ENCODE results near the gene ULBP1.
"Not testable (repeated sequence)": the region's sequence is repeated elsewhere in the genome, so short reads cannot be mapped to it uniquely, and the experiment has no call there.

Gene ULBP1

GRCh38 chr6:149953390-149953789, 10.4 kb upstream of the ULBP1 start:
- not testable (repeated sequence) for DNase-seq (ENCODE audit: low read depth in 2 of 2)

- DNase-seq (ENCODE audit: low read depth in 2 of 2), result not testable (repeated sequence)
Measured at GRCh38 chr6:149953934-149954327, 9.8 kb upstream of the ULBP1 start.

GRCh38 chr6:149954328-149954983, 9.3 kb upstream of the ULBP1 start:
- not testable (repeated sequence) for DNase-seq (ENCODE audit: low read depth in 2 of 2)

DNA sequence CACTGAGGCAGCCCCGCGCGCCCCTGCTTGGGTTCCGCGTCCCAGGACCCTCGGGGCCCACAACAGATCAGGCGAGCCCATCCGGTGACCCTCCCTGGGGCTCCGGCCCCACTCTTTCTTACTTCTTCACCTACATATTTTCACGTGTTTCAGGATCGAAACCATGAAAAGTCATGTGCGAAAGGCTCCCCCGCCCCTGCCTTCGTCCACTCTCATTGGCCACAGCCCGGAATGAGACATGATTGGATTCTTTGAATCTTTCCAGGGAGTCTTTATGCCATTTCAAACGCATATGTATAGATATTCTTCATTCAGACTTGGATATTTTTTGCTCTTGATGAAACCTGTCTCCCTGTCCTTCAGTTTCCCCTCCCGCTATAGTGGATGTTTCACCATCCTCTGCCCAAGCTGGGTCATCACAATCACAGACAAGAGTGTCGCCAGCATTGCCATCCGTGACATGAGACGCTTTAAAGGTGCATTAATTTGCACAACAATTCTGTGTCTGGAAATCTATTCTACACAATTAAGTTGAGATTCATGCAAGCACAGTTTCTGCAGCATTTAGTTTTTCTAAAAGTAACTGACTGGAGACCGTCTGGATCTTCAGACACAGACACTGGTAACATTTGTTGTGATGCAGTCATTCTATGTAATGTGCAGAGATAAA, 8.6 kb upstream of the ULBP1 start:
- not testable (repeated sequence) for DNase-seq (ENCODE audit: low read depth in 2 of 2)

DNA sequence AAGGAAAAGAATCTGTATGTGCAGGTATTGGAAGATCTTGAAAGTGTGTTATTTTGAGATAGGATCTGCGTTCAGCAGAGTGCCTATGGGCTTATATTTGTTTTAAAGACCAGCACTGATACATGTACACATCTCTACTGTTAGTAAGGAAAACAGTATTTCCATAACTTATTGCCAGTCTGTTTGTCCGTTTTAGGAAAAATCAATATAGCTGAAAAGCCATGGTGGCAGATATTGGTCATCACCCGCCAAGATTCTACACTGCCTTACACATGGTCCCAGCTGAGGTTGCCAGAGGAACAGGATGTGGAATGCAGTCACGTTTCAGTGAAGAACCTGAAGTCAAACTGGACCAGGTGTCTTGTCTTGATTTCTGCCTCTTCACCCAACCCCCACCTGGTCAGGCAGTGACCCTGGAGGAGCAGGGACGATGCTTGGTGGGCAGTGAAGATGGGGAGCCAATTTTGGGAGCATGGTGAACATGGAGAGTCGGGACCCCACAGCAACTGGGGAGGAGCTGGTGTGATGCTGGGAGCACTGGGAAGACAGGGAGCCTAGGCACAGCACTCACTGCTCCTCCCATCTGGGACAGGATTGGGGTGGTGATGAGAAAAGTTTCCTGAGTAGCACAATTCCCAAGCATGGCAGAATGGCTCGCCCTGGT, 8.0 kb upstream of the ULBP1 start:
- not testable (repeated sequence) for DNase-seq (ENCODE audit: low read depth in 2 of 2)

- not testable (repeated sequence) for DNase-seq (ENCODE audit: low read depth in 2 of 2)
Measured at GRCh38 chr6:149958124-149958523, 5.6 kb upstream of the ULBP1 start.

DNA sequence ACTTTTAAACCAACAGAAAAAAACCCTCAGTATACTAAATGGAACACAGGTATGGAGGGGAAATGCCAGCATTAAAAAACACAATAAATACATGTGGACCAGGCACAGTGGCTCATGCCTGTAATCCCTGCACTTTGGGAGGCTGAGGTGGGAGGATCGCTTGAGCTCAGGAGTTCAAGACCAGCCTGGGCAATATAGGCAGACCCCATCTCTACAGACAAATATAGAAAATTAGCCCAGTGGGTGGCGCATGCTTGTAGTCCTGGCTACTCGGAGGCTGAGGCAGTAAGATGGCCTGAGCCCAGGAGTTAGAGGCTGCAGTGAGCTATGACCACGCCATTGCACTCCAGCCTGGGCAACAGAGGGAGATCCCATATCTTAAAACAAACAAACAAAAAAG, 3.9 kb upstream of the ULBP1 start:
- not testable (repeated sequence) for DNase-seq (ENCODE audit: low read depth in 2 of 2)

DNA sequence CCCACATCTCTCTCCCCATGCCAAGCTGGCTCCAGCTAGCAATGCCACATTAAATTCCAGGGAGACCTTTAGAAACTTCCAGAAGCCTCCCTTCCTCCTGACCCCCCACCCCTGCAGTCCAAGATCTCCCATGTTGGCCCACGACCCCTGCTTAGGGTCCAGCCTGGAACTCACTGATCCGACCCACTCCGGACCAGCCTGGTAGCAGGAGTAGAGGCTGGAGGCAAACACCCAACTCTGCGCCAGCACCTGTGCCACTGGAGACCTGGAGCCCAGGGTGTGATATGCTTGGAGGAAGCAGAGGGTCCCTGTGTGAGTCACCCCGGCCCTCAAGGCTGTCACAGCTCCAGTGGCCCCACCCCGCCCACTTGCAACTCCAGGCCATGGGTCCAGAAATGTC, 3.3 kb upstream of the ULBP1 start:
- DNase-seq (ENCODE audit: low read depth in 2 of 2), result no peak

DNA sequence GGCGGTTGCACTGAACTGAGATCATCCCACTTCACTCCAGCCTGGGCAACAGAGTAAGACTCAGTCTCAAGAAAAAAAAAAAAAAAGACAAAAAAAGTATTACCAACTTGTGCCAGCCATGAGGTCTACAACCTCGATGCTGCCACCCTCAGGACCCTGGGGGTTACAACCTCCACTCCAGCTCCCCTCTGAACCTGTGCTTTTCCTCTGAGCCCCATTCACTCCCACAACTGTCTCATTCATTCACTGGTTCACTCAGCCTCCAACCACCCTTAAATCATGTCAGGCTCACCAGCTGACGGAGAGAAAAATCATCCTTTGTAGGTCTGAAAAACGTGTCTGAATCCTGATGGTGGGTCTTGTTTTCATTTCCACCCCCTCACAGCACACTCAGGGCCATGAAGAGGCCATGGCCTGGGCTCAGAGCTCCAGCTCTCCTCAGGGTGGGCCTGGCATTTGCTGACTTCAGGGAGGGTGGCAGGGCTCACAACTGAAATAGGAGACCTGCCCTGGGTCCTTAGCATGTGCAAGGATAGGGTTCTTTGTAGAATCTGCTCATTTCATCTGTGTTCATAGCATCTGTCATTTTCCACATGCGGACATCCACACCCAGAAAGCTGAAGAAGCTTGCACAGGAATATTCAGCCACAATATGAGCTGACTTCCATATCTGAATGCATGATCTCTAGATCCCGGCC, 1.9 kb upstream of the ULBP1 start:
- no peak for DNase-seq (ENCODE audit: low read depth in 2 of 2)

GRCh38 chr6:149962461-149963211, 1.1 kb upstream of the ULBP1 start:
- no peak for DNase-seq (ENCODE audit: low read depth in 2 of 2)

DNA sequence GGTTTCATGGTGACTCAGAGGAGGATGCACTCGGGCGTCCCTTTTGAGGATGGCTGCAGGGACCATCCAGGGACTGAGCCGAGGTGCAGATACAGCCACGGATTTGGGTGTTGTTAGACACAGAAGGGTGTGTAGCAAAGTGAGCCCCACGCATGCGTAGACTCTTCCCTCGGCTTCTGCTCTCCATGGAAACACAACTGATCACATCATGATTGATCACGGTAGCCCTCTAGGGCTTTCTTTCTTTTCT, 606 bp upstream of the ULBP1 start:
- peak; percentile 26 to 28 for DNase-seq (ENCODE audit: low read depth in 2 of 2)

DNA sequence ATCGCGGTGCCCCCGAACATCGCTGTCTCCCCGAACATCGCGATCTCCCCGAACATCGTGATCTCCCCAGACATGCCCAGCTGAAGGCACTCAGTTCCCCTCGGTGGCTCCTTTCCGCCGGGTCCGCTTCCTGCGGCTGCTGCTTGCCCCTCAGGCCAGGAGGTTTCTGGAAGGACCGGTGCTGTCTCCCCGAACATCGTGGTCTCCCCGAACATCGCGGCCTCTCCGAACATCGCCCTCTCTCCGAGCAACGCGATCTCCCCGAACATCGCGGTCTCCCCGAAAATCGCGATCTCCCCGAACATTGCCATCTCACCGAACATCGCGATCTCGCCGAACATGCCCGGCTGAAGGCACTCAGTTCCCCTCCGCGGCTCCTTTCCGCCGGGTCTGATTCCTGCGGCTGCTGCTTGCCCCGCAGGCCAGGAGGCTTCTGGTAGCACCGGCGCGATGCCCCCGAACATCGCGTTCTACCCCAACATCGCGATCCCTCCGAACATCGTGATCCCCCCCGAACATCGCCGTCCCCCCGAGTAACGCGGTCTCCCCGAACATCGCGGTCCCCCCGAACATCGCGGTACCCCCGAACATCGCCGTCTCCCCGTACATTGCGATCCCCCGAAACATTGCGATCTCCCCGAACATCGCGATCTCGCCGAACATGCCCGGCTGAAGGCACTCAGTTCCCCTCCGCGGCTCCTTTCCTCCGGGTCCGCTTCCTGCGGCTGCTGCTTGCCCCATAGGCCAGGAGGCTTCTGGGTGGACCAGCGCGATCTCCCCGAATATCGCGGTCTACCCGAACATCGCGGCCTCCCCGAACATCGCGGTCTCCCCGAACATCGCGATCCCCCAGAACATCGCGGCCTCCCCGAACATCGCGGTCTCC, 808 bp downstream of the ULBP1 start:
- no peak for DNase-seq (ENCODE audit: low read depth in 2 of 2)

DNA sequence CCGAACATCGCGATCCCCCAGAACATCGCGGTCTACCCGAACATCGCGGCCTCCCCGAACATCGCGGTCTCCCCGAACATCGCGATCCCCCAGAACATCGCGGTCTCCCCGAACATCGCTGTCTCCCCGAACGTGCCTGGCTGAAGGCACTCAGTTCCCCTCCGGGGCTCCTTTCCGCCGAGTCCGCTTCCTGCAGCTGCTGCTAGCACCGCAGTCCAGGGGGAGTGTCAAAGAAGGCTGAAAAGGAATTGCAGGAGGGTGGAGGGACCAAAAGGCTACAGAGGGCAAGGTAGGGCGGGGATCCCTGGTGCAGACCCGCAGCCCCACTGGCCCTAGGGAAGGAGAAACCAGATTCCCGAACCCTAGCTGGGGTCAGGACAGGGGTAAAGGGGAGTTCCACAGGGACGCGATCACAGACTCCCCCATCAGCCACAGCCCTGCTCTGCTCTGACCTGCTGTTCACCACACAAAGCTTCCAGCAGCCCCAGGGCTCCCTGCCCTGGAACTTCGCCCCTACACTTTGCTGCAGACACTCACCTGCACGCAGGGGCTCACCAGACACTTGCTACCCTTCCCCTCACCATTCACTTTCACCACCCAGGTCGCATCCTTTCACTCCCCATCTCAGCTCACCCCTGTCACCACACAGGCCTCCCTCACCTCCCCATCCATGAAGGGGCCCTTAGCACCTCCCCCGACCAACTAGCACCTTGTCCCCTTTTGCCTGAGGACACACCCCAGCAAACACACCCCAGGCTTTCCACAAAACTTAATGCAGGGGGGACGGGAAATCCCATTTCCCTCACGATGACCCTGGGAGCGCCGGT, 1.7 kb downstream of the ULBP1 start:
- DNase-seq (ENCODE audit: low read depth in 2 of 2), result no peak

DNA sequence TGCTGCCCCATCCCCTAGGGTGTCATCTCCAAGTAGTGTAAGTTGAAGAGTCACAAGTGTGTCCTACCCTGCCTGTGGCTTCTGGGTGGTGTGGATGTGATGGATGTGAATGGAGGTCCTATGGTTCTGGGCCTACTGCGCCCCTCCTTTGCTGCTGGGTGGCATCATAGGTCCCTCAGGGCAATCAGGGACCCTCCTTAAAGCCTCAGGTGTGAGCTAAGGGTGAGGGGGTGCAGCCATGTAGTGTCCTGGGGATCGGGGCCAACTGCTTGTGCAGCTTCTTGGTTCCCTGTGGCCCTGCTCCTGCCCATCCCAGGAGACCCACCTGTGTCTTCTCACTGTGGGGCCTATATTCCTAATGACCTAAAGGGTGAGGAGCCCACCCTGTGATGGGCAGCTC, 2.6 kb downstream of the ULBP1 start:
- DNase-seq (ENCODE audit: low read depth in 2 of 2), result not testable (repeated sequence)

- no peak for DNase-seq (ENCODE audit: low read depth in 2 of 2)
Measured at GRCh38 chr6:149967591-149967990, 3.8 kb downstream of the ULBP1 start.

DNA sequence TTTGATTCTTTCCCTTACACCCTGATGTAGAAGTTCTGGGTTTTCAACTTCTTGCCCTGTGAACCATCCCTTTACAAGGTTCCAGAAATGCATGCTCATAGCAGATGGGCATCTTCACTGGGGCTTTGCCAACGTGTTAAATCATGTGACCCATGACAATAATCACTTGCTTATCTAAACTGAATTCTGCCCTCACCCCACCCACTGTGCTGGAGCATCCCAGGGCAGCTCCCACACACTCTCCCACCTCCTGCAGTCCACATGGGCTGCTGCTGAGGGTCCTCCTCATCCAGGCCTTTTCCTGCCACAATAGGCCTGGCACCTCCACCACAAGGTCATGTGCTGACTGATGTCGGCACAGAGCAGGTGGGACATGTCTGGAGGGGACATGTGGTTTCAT, 4.3 kb downstream of the ULBP1 start:
- DNase-seq (ENCODE audit: low read depth in 2 of 2), result not testable (repeated sequence)

GRCh38 chr6:149968909-149969308, 5.2 kb downstream of the ULBP1 start:
- not testable (repeated sequence) for DNase-seq (ENCODE audit: low read depth in 2 of 2)

- DNase-seq (ENCODE audit: low read depth in 2 of 2), result no peak
Measured at GRCh38 chr6:149969635-149970034, 5.9 kb downstream of the ULBP1 start.

- DNase-seq (ENCODE audit: low read depth in 2 of 2), result not testable (repeated sequence)
Measured at GRCh38 chr6:149974394-149974793, 10.7 kb downstream of the ULBP1 start.

DNA sequence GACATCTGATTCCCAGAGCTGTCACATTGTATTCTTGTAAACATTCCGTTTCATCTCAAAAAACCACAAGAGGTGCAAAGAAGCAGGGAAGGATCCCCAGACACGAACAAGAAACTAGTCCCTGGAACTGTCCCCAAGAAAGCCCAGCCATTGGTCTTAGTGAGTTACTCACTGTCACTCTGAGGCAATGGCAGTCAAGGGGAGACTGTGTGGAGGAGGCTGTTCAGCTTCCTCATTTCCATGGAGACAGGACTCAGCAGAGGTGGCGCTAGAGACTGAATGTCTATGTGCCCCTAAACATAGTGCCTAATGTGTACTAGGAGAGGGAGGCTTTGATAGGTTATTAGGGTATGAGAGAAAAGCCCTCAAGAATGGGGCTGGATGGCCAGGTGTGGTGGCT, 11.1 kb downstream of the ULBP1 start:
- no peak for DNase-seq (ENCODE audit: low read depth in 2 of 2)
